Measurements from ENCODE around the gene GGA2.
A peak's percentile ranks its signal among the peaks of the same experiment; 100 is the strongest.
"Not testable (repeated sequence)": the region's sequence is repeated elsewhere in the genome, so short reads cannot be mapped to it uniquely, and the experiment has no call there.

Gene GGA2

DNA sequence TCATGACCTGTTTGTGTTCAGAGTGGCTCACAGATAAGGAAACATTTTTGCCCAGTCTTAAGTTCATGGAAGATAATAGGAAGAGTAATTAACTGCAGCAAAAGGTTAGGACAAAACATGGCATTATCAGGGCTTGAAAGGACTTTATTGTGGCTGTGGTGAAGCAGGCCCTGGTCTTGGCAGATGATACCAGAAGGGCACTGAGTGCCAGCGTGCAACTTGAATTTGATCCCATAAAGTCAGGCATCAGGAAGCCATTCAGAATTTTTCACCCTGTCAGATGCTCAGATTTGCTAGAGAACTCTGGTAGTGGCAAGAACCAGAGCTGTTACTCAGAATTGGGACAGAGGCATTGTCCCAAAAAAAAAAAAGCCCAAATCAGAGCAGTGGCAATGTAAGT lies 46.1 kb downstream of the GGA2 start:
- DNase-seq: no peak

DNA sequence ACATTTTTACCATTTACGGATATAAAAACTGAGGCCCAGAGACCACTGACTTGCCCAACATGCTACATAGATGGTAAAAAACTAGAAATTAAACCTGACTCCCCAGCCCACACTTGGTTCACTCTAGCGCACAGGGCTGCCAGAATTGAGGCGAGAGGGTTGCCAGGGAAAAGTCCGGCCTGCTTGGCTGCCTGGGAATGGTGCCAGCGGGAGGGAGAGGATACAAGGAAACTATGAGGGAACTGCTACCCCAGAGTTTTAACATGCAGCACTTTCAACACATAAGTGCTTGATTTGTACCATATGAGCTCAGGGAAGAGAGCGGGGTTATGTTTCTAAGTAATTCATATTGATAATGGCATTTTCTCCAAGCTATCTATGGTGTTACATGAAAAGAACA lies 47.3 kb downstream of the GGA2 start:
- not testable (repeated sequence) for DNase-seq

GRCh38 chr16:23453338-23454052 lies 56.8 kb downstream of the GGA2 start:
- DNase-seq: no peak

DNA sequence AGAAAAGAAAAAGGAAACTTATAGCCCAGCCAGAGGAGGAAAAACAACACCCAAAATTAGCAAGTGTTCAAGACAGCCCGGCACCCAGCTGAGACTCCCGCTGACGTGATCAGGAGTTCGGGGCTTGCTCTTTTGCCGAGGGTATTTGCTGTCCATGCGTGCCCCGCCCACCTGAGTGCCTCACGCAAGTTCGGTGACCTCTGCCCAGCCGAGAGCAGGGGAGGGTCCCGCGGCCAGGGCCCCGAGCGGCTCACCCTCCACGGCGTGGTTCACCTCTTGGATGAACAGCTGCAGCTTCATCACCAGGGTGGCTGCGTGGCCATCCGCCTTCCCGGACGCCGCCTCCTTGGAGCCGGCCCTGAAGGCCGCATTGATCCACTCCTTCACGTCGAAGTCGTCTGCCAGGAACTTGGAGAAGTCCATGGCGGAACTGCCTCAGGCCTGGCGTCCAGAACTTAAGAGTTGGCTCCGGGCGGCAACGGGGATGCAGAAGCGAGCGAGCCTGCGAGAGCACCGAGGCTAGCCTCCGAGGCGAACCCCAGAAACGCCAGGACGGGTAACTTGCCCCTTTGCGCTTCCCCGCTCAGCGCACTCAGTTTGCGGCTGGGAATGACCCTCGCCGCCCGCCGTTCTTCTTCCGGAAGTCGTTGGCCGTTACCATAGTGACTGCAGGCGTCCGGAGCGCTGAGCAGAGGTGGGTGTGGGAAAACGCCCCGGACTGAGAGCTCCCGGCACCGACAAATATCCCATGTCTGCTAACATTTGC lies 57.5 kb downstream of the GGA2 start, which contains the start of gene COG7:
TSS of gene COG7 (minus strand) at position 618 of the 766 bp plus-strand sequence. CDS start at position 423, 195 bp downstream.
- peak; percentile 82 for DNase-seq

GRCh38 chr16:23452221-23452571 lies 58.1 kb downstream of the GGA2 start:
- DNase-seq: no peak

DNA sequence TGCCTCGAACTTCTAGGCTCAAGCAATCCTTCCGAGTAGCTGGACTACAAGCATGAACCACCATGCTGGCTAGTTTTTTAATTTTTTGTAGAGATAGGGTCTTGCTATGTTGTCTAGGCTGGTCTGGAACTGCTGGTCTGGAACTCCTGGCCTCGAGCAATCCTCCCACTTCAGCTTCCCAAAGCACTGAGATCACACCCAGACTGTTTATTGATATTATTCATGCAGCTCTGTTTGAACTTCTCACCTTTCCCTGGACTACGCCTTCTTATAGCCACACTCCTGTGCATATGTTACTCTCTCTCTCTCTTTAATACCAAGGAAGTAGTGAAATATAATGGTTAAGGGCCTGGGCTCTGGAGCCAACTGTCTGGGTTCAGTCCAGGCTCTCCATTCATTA lies 61.9 kb downstream of the GGA2 start:
- no peak for DNase-seq

- not testable (repeated sequence) for DNase-seq
These were observed 72.8 kb downstream of the GGA2 start for GRCh38 chr16:23437542-23437941.

GRCh38 chr16:23436951-23437350 lies 73.3 kb downstream of the GGA2 start:
- DNase-seq: no peak

- DNase-seq: peak; percentile 52
These were observed 74.8 kb downstream of the GGA2 start for GRCh38 chr16:23435500-23435899.

DNA sequence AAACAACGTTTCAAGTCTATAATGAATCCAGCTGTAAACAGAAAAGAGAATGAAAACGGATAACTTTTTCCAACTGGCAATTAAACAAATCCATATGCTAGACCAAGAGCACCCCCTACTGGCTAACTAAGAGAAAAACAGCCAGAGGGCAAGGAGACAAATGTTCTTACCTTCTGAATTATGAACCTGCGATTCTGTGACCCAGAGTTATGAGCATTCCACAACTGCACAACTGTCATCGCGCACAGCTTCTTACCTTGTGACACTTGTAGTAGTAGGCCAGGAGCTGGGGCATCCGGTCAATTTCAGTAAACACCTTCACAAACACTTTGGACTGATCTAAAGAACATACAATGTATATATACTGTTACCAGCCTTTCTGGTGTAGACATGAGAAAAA lies 75.9 kb downstream of the GGA2 start:
- no peak for DNase-seq

- DNase-seq: no peak
These were observed 76.9 kb downstream of the GGA2 start for GRCh38 chr16:23433261-23433920.

GRCh38 chr16:23432176-23433128 lies 77.8 kb downstream of the GGA2 start:
- DNase-seq: no peak

DNA sequence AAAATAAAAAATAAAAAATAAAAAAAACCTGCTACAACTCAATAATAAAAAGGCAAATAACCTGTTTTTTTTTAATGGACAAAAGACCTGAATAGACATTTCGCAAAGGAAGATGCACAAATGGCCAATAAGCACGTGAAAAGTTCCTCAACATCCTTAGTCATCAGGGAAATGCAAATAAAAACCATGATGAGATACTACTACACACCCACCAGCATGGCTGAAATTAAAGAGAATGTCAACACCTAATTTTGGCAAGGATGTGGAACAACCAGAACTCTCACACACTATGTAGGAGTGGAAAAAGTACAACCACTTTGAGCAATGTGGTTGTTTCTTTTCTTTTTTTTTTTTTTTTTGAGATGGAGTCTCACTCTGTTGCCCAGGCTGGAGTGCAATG lies 81.9 kb downstream of the GGA2 start:
- no peak for DNase-seq

DNA sequence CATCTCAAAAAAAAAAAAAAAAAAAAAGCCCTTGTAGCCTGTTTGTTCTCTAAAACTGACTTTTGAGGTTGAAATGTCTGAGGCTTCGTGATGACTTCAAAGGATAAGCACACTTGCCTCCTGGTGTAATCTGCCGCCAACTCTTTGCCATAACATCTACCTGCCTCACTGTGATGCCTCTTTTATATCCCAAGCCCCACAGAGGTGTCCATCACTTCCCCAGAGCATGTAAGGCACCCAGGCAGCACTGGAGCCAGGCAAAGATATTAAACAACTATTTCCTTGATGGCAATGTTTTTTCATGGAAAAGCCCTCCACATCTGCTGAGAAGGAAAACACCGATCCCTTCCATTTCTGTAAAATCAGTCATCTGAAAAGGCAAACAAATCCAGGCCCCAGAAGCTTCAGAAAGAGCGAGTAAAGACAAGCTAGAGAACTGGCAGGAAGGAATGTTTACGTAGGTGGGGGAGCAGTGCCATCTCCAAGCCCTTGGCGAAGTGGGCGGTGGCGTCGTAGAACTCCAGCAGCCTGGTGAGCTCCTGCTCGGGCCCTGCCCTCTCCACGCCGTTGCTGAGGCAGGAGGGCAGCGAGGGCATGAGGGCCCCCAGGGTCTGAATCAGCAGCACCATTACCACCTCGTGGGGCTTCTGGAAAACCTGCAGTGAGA lies 85.9 kb downstream of the GGA2 start:
- no peak for DNase-seq

DNA sequence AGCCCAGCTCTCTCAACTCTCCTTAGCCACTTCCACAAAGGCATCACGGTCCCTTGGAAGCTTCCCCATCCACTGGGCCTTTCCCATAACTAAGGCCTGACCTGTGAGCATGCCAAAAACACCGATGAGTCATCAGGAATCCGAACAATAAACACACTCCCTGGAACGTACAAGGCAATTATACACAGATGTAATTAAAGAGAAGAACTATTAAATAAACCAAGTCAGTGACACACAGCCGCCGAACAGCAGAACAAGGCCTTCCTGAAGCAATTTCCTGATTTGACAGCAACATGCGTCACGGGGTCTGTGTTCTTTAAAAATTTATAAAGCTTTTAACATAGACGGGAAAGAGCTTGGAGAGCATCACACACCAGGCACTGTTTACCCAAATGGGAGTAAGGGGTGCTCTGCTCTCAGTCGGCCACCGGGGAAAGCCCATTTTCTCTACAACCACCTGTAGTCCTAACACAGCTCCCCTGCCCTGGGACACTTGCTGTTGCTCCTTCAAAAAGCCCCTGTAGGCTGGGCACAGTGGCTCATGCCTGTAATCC lies 86.7 kb downstream of the GGA2 start:
- no peak for DNase-seq

DNA sequence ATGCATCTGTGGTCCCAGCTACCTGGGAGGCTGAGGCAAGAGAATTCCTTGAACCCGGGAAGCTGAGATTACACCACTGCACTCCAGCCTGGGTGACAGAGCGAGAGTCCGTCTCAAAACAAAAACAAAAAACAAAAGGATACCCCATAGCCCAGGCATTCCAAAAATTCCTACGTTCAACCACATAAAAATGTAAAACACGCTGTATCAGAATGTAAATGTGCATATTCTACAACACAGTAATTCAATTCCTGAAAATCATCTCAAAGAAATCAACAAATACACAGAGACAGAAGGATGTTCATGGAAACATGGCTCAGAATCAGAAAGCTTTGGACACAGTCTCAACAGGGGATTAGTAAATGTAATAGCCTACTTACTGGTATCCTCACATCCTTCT lies 90.3 kb downstream of the GGA2 start:
- no peak for DNase-seq

GRCh38 chr16:23416816-23417215 lies 93.5 kb downstream of the GGA2 start:
- no peak for DNase-seq

- DNase-seq: no peak
These were observed 95.6 kb downstream of the GGA2 start for GRCh38 chr16:23414731-23415130.

Measured in CD4-positive, alpha-beta T cell treated with Interleukin-15 for 1 hour (primary cell).